Measurements from ENCODE around the gene MEDAG. TPM values are rescaled to one million over a fixed set of nuclear protein-coding genes. Genes with fewer than 3 reads are reported as not detected.

MEDAG gene
- total RNA-seq, 1 experiment from 2014 or later: not detected

DNA sequence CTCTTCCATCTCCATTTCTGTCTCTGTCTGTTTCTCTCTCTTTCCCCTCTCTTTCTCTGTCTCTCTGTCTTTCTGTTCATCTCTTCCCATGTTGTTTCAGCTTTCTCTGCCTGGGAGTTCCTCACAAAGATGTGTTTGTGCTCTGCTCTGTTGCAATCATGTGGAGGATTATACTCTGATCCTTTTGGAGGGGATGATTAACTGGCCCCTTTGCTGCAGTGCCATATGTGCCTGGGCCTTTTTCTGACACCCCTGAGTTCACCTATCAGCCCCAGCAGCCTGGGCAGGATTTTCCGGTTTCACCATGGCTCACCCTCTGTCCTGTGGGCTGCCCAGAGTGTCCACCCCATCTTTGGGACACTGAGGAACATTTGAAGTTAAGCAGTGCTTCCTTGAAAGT, 17.3 kb downstream of the MEDAG start:
- Histone ChIP-seq H3K27ac (ENCODE audit: low read depth, low read length, poor library complexity, severe bottlenecking) (no peak overlapping the region), H3K9me3 (ENCODE audit: low read depth, low read length, poor library complexity, severe bottlenecking) (no peaks in the 10 kb centered on the region), H3K27me3 (replicated peaks; ENCODE audit: insufficient read depth, low read depth, low read length, poor library complexity) (no peaks in the 10 kb centered on the region), H3K4me1 (ENCODE audit: insufficient read depth, low read length, poor library complexity, severe bottlenecking) (no peaks in the 10 kb centered on the region), H3K36me3 (ENCODE audit: insufficient read depth, low read length, poor library complexity, severe bottlenecking) (no peaks in the 10 kb centered on the region), H3K4me3 (ENCODE audit: low read depth, low read length, poor library complexity, severe bottlenecking) (no peak overlapping the region)
- no peak for DNase-seq (ENCODE audit: low spot score)
- BruUV-seq (replicated peaks): no TSS peak
- intact Hi-C loops (cut with micrococcal nuclease; ENCODE audit: unreplicated experiment): no loop called here
- CTCF ChIA-PET: no interaction called here
- POLR2A ChIA-PET (ENCODE audit: low non-redundant PET): no interaction called here
- no peak for TF ChIP-seq EZH2 (IDR thresholded peaks at IDR 0.05; ENCODE audit: borderline replicate concordance, low read depth, low read length, poor library complexity, severe bottlenecking)
- TF ChIP-seq, protein P1, sequence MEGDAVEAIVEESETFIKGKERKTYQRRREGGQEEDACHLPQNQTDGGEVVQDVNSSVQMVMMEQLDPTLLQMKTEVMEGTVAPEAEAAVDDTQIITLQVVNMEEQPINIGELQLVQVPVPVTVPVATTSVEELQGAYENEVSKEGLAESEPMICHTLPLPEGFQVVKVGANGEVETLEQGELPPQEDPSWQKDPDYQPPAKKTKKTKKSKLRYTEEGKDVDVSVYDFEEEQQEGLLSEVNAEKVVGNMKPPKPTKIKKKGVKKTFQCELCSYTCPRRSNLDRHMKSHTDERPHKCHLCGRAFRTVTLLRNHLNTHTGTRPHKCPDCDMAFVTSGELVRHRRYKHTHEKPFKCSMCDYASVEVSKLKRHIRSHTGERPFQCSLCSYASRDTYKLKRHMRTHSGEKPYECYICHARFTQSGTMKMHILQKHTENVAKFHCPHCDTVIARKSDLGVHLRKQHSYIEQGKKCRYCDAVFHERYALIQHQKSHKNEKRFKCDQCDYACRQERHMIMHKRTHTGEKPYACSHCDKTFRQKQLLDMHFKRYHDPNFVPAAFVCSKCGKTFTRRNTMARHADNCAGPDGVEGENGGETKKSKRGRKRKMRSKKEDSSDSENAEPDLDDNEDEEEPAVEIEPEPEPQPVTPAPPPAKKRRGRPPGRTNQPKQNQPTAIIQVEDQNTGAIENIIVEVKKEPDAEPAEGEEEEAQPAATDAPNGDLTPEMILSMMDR (conservative IDR thresholded peaks at IDR 0.05; ENCODE audit: low read depth, low read length): no peak

DNA sequence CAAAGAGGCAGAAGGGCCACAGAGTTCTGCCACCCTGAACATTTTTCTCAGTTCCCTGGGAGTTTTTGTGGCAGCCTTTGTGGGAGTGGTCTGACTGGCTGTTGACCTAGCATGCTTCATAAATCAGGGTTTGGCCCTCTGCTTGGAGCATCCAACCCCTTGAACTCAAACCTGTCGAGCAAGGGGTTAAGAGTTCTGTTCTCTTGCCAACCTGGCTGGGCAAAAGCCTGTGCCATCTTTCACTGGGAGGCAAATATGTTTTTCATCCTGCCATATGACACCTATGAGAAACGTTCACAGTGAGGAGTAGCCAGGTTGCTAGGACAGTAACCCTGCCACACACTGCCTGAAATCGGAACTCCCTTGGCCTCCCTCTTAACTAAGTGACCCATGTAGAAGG, 18.6 kb downstream of the MEDAG start:
- Histone ChIP-seq H3K4me3 (ENCODE audit: low read depth, low read length, poor library complexity, severe bottlenecking) (no peak overlapping the region), H3K9me3 (ENCODE audit: low read depth, low read length, poor library complexity, severe bottlenecking) (no peaks in the 10 kb centered on the region), H3K27ac (ENCODE audit: low read depth, low read length, poor library complexity, severe bottlenecking) (no peak overlapping the region), H3K36me3 (ENCODE audit: insufficient read depth, low read length, poor library complexity, severe bottlenecking) (no peaks in the 10 kb centered on the region), H3K4me1 (ENCODE audit: insufficient read depth, low read length, poor library complexity, severe bottlenecking) (no peaks in the 10 kb centered on the region), H3K27me3 (replicated peaks; ENCODE audit: insufficient read depth, low read depth, low read length, poor library complexity) (no peaks in the 10 kb centered on the region)
- BruUV-seq (replicated peaks): no TSS peak
- intact Hi-C loops (cut with micrococcal nuclease; ENCODE audit: unreplicated experiment): no loop called here
- ChIA-PET POLR2A (ENCODE audit: low non-redundant PET) (no interaction called here), CTCF (no interaction called here)
- TF ChIP-seq EZH2 (IDR thresholded peaks at IDR 0.05; ENCODE audit: borderline replicate concordance, low read depth, low read length, poor library complexity, severe bottlenecking): no peak
- TF ChIP-seq, protein P1 (conservative IDR thresholded peaks at IDR 0.05; ENCODE audit: low read depth, low read length): no peak
- DNase-seq (ENCODE audit: low spot score): no peak

DNA sequence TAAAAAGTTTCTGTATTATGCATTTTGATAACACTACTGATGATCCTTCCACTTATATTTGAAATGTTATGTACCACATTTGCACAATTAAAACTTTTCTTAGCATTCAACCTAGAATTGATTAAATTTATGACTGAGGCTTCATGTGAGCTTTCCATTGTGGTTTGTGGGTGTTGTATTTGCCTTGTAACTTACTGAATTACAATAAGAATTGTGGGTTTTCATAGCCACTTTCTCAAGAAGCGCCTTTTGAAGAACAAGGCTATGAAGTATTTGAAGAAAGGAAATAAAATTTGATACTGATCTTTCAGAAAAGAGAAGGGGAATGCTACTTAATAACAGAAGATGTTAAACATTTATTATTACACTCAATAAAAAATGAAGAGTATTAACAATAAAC, 19.4 kb downstream of the MEDAG start:
- ChIA-PET CTCF (no interaction called here), POLR2A (ENCODE audit: low non-redundant PET) (no interaction called here)
- intact Hi-C loops (cut with micrococcal nuclease; ENCODE audit: unreplicated experiment): no loop called here
- H3K27me3 ChIP-seq (replicated peaks; ENCODE audit: insufficient read depth, low read depth, low read length, poor library complexity): no peaks in the 10 kb centered on the region
- no peak for DNase-seq (ENCODE audit: low spot score)
- no peak overlapping the region for H3K27ac ChIP-seq (ENCODE audit: low read depth, low read length, poor library complexity, severe bottlenecking)
- H3K4me1 ChIP-seq (ENCODE audit: insufficient read depth, low read length, poor library complexity, severe bottlenecking): no peaks in the 10 kb centered on the region
- TF ChIP-seq, protein P1 (conservative IDR thresholded peaks at IDR 0.05; ENCODE audit: low read depth, low read length): no peak
- no peak for TF ChIP-seq EZH2 (IDR thresholded peaks at IDR 0.05; ENCODE audit: borderline replicate concordance, low read depth, low read length, poor library complexity, severe bottlenecking)
- no peaks in the 10 kb centered on the region for H3K9me3 ChIP-seq (ENCODE audit: low read depth, low read length, poor library complexity, severe bottlenecking)
- BruUV-seq (replicated peaks): no TSS peak
- H3K36me3 ChIP-seq (ENCODE audit: insufficient read depth, low read length, poor library complexity, severe bottlenecking): no peaks in the 10 kb centered on the region
- no peak overlapping the region for H3K4me3 ChIP-seq (ENCODE audit: low read depth, low read length, poor library complexity, severe bottlenecking)

All from A673 (cell line).